Measurements from ENCODE around the gene POLRMT.

Gene POLRMT

DNA sequence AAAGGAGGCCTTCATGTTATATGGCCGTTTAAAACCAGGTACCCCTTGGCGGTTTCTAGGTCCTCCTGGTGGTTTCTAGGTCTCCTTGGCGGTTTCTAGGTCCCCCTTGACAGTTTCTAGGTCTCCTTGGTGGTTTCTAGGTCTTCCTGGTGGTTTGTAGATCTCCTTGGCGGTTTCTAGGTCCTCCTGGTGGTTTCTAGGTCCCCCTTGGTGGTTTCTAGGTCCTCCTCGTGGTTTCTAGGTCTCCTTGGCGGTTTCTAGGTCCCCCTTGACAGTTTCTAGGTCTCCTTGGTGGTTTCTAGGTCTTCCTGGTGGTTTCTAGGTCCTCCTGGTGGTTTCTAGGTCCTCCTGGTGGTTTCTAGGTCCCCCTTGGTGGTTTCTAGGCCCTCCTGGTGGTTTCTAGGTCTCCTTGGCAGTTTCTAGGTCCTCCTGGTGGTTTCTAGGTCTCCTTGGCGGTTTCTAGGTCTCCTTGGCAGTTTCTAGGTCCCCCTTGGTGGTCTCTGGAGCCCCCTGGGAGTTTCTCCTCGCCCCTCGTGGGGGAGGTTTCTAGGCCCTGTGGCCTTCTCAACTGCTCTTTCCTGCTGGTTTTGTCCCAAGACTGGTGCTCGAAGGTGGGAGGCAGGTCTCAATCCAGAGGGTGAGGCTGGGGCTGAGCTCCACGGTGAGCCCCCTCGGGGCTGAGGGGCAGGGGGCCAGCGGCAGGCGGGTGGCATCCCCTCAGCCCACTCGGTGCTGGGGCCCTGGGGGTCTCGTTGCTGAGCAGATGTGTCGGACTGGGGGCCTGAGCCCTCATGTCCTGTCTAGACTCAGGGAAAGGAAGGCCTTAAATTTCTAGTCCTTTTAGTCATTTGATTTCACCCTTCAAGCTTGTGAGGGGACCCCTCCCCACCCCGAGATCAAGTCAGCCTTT lies 35.7 kb downstream of the POLRMT start:
- TF ChIP-seq, protein P1, sequence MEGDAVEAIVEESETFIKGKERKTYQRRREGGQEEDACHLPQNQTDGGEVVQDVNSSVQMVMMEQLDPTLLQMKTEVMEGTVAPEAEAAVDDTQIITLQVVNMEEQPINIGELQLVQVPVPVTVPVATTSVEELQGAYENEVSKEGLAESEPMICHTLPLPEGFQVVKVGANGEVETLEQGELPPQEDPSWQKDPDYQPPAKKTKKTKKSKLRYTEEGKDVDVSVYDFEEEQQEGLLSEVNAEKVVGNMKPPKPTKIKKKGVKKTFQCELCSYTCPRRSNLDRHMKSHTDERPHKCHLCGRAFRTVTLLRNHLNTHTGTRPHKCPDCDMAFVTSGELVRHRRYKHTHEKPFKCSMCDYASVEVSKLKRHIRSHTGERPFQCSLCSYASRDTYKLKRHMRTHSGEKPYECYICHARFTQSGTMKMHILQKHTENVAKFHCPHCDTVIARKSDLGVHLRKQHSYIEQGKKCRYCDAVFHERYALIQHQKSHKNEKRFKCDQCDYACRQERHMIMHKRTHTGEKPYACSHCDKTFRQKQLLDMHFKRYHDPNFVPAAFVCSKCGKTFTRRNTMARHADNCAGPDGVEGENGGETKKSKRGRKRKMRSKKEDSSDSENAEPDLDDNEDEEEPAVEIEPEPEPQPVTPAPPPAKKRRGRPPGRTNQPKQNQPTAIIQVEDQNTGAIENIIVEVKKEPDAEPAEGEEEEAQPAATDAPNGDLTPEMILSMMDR (IDR thresholded peaks at IDR 0.05; ENCODE audit: insufficient read depth, low read length, poor library complexity, severe bottlenecking) = no peak
- DNase-seq (ENCODE audit: extremely low read depth, insufficient read length) = no peak
- no peaks in the 10 kb centered on the region for H3K36me3 ChIP-seq (ENCODE audit: control insufficient read depth, insufficient read depth, low read length)
- H3K27me3 ChIP-seq (replicated peaks; ENCODE audit: control insufficient read depth, insufficient read depth, low read length) = no peaks in the 10 kb centered on the region; the same call in 1 of the 2 replicates
- H3K4me3 ChIP-seq (replicated peaks; ENCODE audit: low read depth, low read length) = no peak overlapping the region

DNA sequence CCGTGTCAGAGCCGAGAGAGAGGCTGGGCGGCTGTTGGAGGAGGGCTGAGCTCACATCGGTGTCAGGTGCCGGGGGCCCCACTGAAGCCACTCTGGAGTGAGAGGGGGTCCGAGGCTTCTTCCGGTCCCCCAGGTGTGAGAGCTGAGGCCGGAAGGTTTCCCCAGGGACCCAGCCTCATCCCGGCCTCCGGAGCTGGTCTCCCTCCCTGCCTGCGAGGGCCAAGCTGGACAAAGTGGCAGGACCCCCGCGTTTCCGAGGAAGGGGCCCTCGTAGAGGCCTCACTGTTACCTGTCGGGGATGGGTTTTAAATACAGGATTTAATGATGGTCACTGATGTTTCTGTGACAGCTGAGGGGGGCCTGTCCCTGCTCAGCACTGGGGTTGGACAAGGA lies 37.1 kb downstream of the POLRMT start:
- Histone ChIP-seq H3K27me3 (replicated peaks; ENCODE audit: control insufficient read depth, insufficient read depth, low read length) (no peaks in the 10 kb centered on the region; the same call in 1 of the 2 replicates), H3K4me3 (replicated peaks; ENCODE audit: low read depth, low read length) (no peak overlapping the region), H3K36me3 (ENCODE audit: control insufficient read depth, insufficient read depth, low read length) (no peaks in the 10 kb centered on the region)
- TF ChIP-seq, protein P1 (IDR thresholded peaks at IDR 0.05; ENCODE audit: insufficient read depth, low read length, poor library complexity, severe bottlenecking) = no peak
- DNase-seq (ENCODE audit: extremely low read depth, insufficient read length) = no peak

DNA sequence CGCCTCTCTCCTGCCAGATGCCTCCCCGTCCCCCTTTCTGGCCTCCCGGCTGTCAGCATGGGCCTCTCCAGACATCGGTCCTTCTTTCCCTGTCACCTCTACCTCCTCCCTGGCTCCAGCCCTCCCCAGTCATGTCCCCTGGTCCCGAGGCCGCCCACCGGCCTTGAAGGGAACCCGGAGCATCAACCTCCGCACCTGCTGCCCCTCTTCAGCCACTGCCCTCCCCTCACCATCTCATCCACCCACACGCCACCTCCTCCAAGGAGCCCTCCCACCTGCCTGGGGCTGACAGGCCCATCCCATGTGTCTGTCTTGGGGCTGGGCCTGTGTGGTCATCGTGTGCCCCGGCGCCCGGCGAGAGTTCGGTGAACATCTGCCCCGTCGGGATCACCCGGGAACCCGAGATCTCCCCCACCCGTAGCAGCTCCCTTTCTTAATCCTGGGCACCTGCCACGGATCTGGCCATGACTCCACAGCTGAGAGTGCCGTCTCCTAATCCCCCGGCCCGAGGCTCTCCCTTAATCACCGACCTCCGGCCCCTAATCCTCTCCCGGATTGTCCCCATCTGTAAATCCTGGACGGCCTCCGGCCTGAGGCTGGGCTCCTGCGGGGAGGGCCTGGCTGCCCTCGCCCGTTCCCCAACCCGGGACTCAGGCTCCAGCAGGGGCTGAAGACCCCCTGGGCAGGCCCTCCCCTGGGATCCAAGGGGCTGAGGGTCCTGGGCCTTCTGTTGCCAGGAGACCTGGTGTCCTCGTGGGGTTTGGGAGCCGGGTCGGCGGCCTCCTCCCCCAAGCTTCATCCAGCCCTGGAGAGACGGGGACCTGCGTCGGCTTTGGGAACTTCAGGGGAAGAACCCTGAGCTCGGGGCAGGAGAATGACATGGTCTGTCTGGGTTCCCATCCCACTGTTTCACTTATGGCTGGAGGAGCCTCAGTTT lies 37.7 kb downstream of the POLRMT start:
- DNase-seq (ENCODE audit: extremely low read depth, insufficient read length) = no peak
- no peaks in the 10 kb centered on the region for H3K36me3 ChIP-seq (ENCODE audit: control insufficient read depth, insufficient read depth, low read length)
- TF ChIP-seq, protein P1 (IDR thresholded peaks at IDR 0.05; ENCODE audit: insufficient read depth, low read length, poor library complexity, severe bottlenecking) = no peak
- no peak overlapping the region for H3K4me3 ChIP-seq (replicated peaks; ENCODE audit: low read depth, low read length)
- H3K27me3 ChIP-seq (replicated peaks; ENCODE audit: control insufficient read depth, insufficient read depth, low read length) = no peaks in the 10 kb centered on the region; the same call in 1 of the 2 replicates

DNA sequence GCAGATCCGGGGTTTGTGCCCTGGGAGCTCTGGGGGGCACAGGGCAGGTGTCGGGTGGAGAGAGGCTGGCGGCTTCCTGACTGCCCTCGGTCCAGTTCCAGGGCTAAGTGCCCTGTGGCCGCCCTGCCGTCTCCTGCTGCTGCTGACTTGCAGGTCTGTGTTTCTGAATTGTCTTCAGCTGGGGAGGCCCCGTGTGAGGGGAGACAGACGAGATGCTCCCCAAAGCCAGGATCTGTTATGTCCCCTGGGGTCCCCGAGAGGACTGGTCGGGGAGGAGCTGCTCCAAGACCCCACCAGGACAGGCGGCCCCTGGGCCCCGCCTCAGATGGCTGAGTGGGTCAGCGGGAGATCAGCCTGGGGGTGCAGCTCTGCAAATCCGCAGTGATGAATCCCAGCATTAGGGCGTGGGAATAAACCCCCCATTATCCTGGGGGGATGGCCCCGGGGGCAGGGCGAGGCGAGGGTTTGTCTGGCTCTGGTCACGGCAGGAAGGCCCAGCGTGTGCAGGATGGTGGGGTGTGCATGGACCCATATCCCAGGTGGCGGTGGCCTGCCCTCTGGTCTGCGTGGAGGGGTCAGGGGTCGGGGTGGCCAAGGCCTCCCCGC lies 39.0 kb downstream of the POLRMT start:
- TF ChIP-seq, protein P1 (IDR thresholded peaks at IDR 0.05; ENCODE audit: insufficient read depth, low read length, poor library complexity, severe bottlenecking) = no peak
- Histone ChIP-seq H3K36me3 (ENCODE audit: control insufficient read depth, insufficient read depth, low read length) (no peaks in the 10 kb centered on the region), H3K27me3 (replicated peaks; ENCODE audit: control insufficient read depth, insufficient read depth, low read length) (no peaks in the 10 kb centered on the region; the same call in 1 of the 2 replicates), H3K4me3 (replicated peaks; ENCODE audit: low read depth, low read length) (no peak overlapping the region)
- no peak for DNase-seq (ENCODE audit: extremely low read depth, insufficient read length)

DNA sequence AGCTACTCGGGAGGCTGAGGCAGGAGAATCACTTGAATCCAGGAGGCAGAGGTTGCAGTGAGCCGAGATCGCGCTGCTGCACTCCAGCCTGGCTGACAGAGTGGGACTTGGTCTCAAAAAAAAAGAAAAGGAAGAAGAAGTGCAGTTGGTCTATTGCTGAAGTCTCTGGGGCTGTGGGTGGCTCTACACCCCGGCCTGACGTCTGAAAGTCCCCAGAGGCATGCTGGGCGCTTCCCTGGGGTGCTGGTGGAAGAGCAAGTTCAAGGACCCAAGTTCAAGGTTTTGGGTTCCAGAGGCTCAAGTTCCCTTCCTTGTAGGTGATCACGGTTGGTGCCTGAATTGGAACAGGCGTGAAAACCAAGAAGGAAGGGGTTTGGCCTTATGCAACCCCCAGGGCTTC lies 39.8 kb downstream of the POLRMT start:
- DNase-seq (ENCODE audit: extremely low read depth, insufficient read length) = no peak
- H3K27me3 ChIP-seq (replicated peaks; ENCODE audit: control insufficient read depth, insufficient read depth, low read length) = no peaks in the 10 kb centered on the region; the same call in 1 of the 2 replicates
- H3K4me3 ChIP-seq (replicated peaks; ENCODE audit: low read depth, low read length) = no peak overlapping the region
- TF ChIP-seq, protein P1 (IDR thresholded peaks at IDR 0.05; ENCODE audit: insufficient read depth, low read length, poor library complexity, severe bottlenecking) = no peak
- H3K36me3 ChIP-seq (ENCODE audit: control insufficient read depth, insufficient read depth, low read length) = no peaks in the 10 kb centered on the region
